Neural progenitor cell (in vitro differentiated cells): ENCODE measurements around the gene ZNF559. TPM values are rescaled to one million over a fixed set of nuclear protein-coding genes. Genes with fewer than 3 reads are reported as not detected.

Experiments
- DNase-seq: peaks from one replicate; pipeline ENCODE4 v3.0.0-alpha.2; 2016; ENCODE audit warnings: low spot score
- H2AFZ ChIP-seq: fragments of 200-600 bp; sonication (generic); replicated peaks from 2 replicates; pipeline ENCODE4 v1.6.1; 2016; ENCODE audit warnings: antibody characterized with exemption
- H3F3A ChIP-seq: fragments of 200-600 bp; sonication (generic); 2 replicates; pipeline ENCODE4 v1.6.1; 2016; ENCODE audit warnings: antibody characterized with exemption, low read depth
- H3K27ac ChIP-seq: fragments of 200-600 bp; sonication (generic); 2 replicates; pipeline ENCODE4 v1.5.1; 2016; ENCODE audit warnings: mild to moderate bottlenecking
- H3K27me3 ChIP-seq: fragments of 200-600 bp; sonication (generic); 2 replicates; pipeline ENCODE4 v1.6.1; 2016; ENCODE audit warnings: mild to moderate bottlenecking, moderate library complexity
- H3K36me3 ChIP-seq: fragments of 200-600 bp; sonication (generic); 2 replicates; pipeline ENCODE4 v1.5.1; 2016
- H3K4me1 ChIP-seq: fragments of 200-600 bp; sonication (generic); 2 replicates; pipeline ENCODE4 v1.6.1; 2016; ENCODE audit warnings: mixed run types
- H3K4me2 ChIP-seq: fragments of 200-600 bp; sonication (generic); 2 replicates; pipeline ENCODE4 v1.6.1; 2016
- H3K4me3 ChIP-seq: fragments of 200-600 bp; sonication (generic); 2 replicates; pipeline ENCODE4 v1.5.1; 2016
- H3K79me2 ChIP-seq: fragments of 200-600 bp; sonication (generic); 2 replicates; pipeline ENCODE4 v1.6.1; 2016; ENCODE audit warnings: low read depth
- H3K9ac ChIP-seq: fragments of 200-600 bp; sonication (generic); 2 replicates; pipeline ENCODE4 v1.6.1; 2016
- H3K9me3 ChIP-seq: fragments of 200-600 bp; sonication (generic); 2 replicates; pipeline ENCODE4 v1.5.1; 2016; ENCODE audit warnings: low read depth
- H4K20me1 ChIP-seq: fragments of 200-600 bp; sonication (generic); 2 replicates; pipeline ENCODE4 v1.6.1; 2016; ENCODE audit warnings: low read depth
- H3K27ac Mint-ChIP-seq: 3 replicates; pipeline ENCODE4 v1.8.0; 2021; ENCODE audit warnings: mixed read lengths
- H3K27me3 Mint-ChIP-seq: 2 replicates; pipeline ENCODE4 v1.8.0; 2022; ENCODE audit warnings: low read depth, mild to moderate bottlenecking, inconsistent platforms, moderate library complexity, mixed read lengths; ENCODE audit not compliant: insufficient read depth
- H3K36me3 Mint-ChIP-seq: 3 replicates; pipeline ENCODE4 v1.8.0; 2021; ENCODE audit warnings: mixed read lengths
- H3K4me1 Mint-ChIP-seq: 3 replicates; pipeline ENCODE4 v1.8.0; 2021; ENCODE audit warnings: mixed read lengths
- H3K4me3 Mint-ChIP-seq: 3 replicates; pipeline ENCODE4 v1.8.0; 2021; ENCODE audit warnings: mild to moderate bottlenecking, moderate library complexity, mixed read lengths
- H3K9me3 Mint-ChIP-seq: 3 replicates; pipeline ENCODE4 v1.8.0; 2020; ENCODE audit warnings: mixed read lengths
- CTCF ChIP-seq: fragments of 200-600 bp; sonication (generic); IDR thresholded peaks from 2 replicates; pipeline ENCODE4 v1.5.1; 2017; ENCODE audit warnings: antibody characterized with exemption, mild to moderate bottlenecking
- EZH2 ChIP-seq: fragments of 200-600 bp; sonication (generic); IDR thresholded peaks from 2 replicates; pipeline ENCODE4 v1.6.1; 2017; ENCODE audit warnings: antibody characterized with exemption, mild to moderate bottlenecking, moderate library complexity
- EZH2phosphoT487 ChIP-seq: fragments of 200-600 bp; sonication (generic); IDR thresholded peaks from 2 replicates; pipeline ENCODE4 v1.6.1; 2017; ENCODE audit warnings: antibody characterized with exemption
- total RNA-seq: library from RNA; depleted of rRNA; stranded (reverse); fragments of >200 nt; gene quantifications from 2 replicates; pipeline ENCODE4 v1.2.3, GENCODE V29; 2015; ENCODE audit warnings: low replicate concordance

ZNF559 gene
- total RNA-seq, 1 donor from 2014 or later = 79.8 TPM

- H3K36me3 Mint-ChIP-seq = peaks cover 71% of the 10 kb centered on the region
- no peaks in the 10 kb centered on the region for H3K4me1 ChIP-seq
- no peaks in the 10 kb centered on the region for H3K4me1 Mint-ChIP-seq
- H3K4me2 ChIP-seq = no peak overlapping the region
- H3K27me3 ChIP-seq = no peaks in the 10 kb centered on the region
- no peak overlapping the region for H3K27ac ChIP-seq
- no peak for DNase-seq
- no peaks in the 10 kb centered on the region for H4K20me1 ChIP-seq
- no peak overlapping the region for H3K4me3 Mint-ChIP-seq
- H3F3A ChIP-seq = no peaks in the 10 kb centered on the region
- H3K4me3 ChIP-seq = no peak overlapping the region
- no peak overlapping the region for H3K9ac ChIP-seq
- no peak overlapping the region for H3K27ac Mint-ChIP-seq
- no peaks in the 10 kb centered on the region for H3K79me2 ChIP-seq
- no peak overlapping the region for H2AFZ ChIP-seq
- peaks cover 4% of the 10 kb centered on the region for H3K27me3 Mint-ChIP-seq
- no peak for TF ChIP-seq CTCF
- no peak for TF ChIP-seq EZH2phosphoT487
- TF ChIP-seq EZH2 = no peak
- H3K9me3 ChIP-seq = peaks cover 86% of the 10 kb centered on the region
- H3K36me3 ChIP-seq = peaks cover 58% of the 10 kb centered on the region
- peaks cover 87% of the 10 kb centered on the region for H3K9me3 Mint-ChIP-seq
These were observed 21.0 kb downstream of the ZNF559 start for GRCh38 chr19:9345005-9345404.

- no peak overlapping the region for H3K4me3 ChIP-seq
- no peak overlapping the region for H2AFZ ChIP-seq
- H3K27ac ChIP-seq = no peak overlapping the region
- Mint-ChIP-seq H3K36me3 (peaks cover 65% of the 10 kb centered on the region), H3K4me3 (no peak overlapping the region), H3K9me3 (peaks cover 78% of the 10 kb centered on the region), H3K27me3 (peaks cover 4% of the 10 kb centered on the region), H3K27ac (no peak overlapping the region), H3K4me1 (no peaks in the 10 kb centered on the region)
- no peaks in the 10 kb centered on the region for H3K4me1 ChIP-seq
- no peak overlapping the region for H3K9ac ChIP-seq
- H3F3A ChIP-seq = no peaks in the 10 kb centered on the region
- H3K79me2 ChIP-seq = no peaks in the 10 kb centered on the region
- H3K4me2 ChIP-seq = no peak overlapping the region
- peaks cover 31% of the 10 kb centered on the region for H3K36me3 ChIP-seq
- H4K20me1 ChIP-seq = no peaks in the 10 kb centered on the region
- no peaks in the 10 kb centered on the region for H3K27me3 ChIP-seq
- H3K9me3 ChIP-seq = peaks cover 57% of the 10 kb centered on the region
- TF ChIP-seq EZH2 = no peak
- no peak for TF ChIP-seq CTCF
- TF ChIP-seq EZH2phosphoT487 = no peak
- DNase-seq = no peak
These were observed 24.3 kb downstream of the ZNF559 start for GRCh38 chr19:9348253-9348652.

- Histone ChIP-seq H3K9me3 (peaks cover 53% of the 10 kb centered on the region), H3K9ac (no peak overlapping the region), H3K79me2 (no peaks in the 10 kb centered on the region), H3K4me3 (no peak overlapping the region), H2AFZ (no peak overlapping the region), H4K20me1 (no peaks in the 10 kb centered on the region), H3K27ac (no peak overlapping the region), H3K4me2 (no peak overlapping the region), H3K4me1 (no peaks in the 10 kb centered on the region), H3F3A (no peaks in the 10 kb centered on the region), H3K36me3 (peaks cover 27% of the 10 kb centered on the region), H3K27me3 (no peaks in the 10 kb centered on the region)
- H3K36me3 Mint-ChIP-seq = peaks cover 62% of the 10 kb centered on the region
- no peak overlapping the region for H3K4me3 Mint-ChIP-seq
- no peak overlapping the region for H3K27ac Mint-ChIP-seq
- peaks cover 4% of the 10 kb centered on the region for H3K27me3 Mint-ChIP-seq
- TF ChIP-seq CTCF (no peak), EZH2phosphoT487 (no peak), EZH2 (no peak)
- no peak for DNase-seq
- H3K4me1 Mint-ChIP-seq = no peaks in the 10 kb centered on the region
- H3K9me3 Mint-ChIP-seq = peaks cover 75% of the 10 kb centered on the region
These were observed 24.7 kb downstream of the ZNF559 start for GRCh38 chr19:9348671-9349070.
